Osteoblast (primary cell): Measurements from ENCODE around the gene SGCE. TPM values are rescaled to one million over a fixed set of nuclear protein-coding genes. Genes with fewer than 3 reads are reported as not detected.

Experiments
- DNase-seq: peaks from one replicate; pipeline ENCODE4 v3.0.0; 2011; ENCODE audit warnings: low spot score, mixed read lengths; ENCODE audit not compliant: insufficient read length; ENCODE audit errors: missing footprints
- H2AFZ ChIP-seq: 2 replicates; pipeline ENCODE4 v1.6.0; 2011; ENCODE audit warnings: mild to moderate bottlenecking, low read length
- H3K27ac ChIP-seq: 2 replicates; pipeline ENCODE4 v1.5.1; 2011; ENCODE audit warnings: mild to moderate bottlenecking, low read depth, low read length, moderate library complexity
- H3K27me3 ChIP-seq: 2 replicates; pipeline ENCODE4 v1.6.0; 2012; ENCODE audit warnings: mild to moderate bottlenecking, control low read depth, inconsistent platforms, low read length, moderate library complexity; ENCODE audit not compliant: insufficient read depth
- H3K36me3 ChIP-seq: 2 replicates; pipeline ENCODE4 v1.5.1; 2011; ENCODE audit warnings: mild to moderate bottlenecking, low read length, control low read depth, moderate library complexity; ENCODE audit not compliant: insufficient read depth
- H3K4me1 ChIP-seq: 2 replicates; pipeline ENCODE4 v1.5.1; 2011; ENCODE audit warnings: mild to moderate bottlenecking, low read length, control low read depth, moderate library complexity; ENCODE audit not compliant: insufficient read depth
- H3K4me2 ChIP-seq: 2 replicates; pipeline ENCODE4 v1.6.0; 2011; ENCODE audit warnings: mild to moderate bottlenecking, low read length; ENCODE audit not compliant: insufficient read depth
- H3K4me3 ChIP-seq: fragments of 200-600 bp; sonication (generic); 3 replicates; pipeline ENCODE4 v1.5.1; 2012; ENCODE audit warnings: mild to moderate bottlenecking, low read length, inconsistent platforms; ENCODE audit not compliant: insufficient read depth
- H3K79me2 ChIP-seq: 2 replicates; pipeline ENCODE4 v1.6.0; 2012; ENCODE audit warnings: mild to moderate bottlenecking, low read length, control low read depth, inconsistent platforms; ENCODE audit not compliant: insufficient read depth
- H3K9me3 ChIP-seq: 2 replicates; pipeline ENCODE4 v1.5.1; 2011; ENCODE audit warnings: low read depth, low read length, control low read depth
- H4K20me1 ChIP-seq: 2 replicates; pipeline ENCODE4 v1.6.0; 2012; ENCODE audit warnings: mild to moderate bottlenecking, low read length, control low read depth; ENCODE audit not compliant: insufficient read depth
- CTCF ChIP-seq: IDR thresholded peaks from 2 replicates; pipeline ENCODE4 v1.5.1; 2011; ENCODE audit warnings: mild to moderate bottlenecking, low read depth, low read length, moderate library complexity; ENCODE audit errors: extremely low read depth
- total RNA-seq: library from RNA; depleted of rRNA; stranded (reverse); fragments of >200 nt; gene quantifications from 2 replicates; pipeline ENCODE4 v1.2.3, GENCODE V29; 2012

SGCE gene
- total RNA-seq, 1 donor, result 60.8 TPM

DNA sequence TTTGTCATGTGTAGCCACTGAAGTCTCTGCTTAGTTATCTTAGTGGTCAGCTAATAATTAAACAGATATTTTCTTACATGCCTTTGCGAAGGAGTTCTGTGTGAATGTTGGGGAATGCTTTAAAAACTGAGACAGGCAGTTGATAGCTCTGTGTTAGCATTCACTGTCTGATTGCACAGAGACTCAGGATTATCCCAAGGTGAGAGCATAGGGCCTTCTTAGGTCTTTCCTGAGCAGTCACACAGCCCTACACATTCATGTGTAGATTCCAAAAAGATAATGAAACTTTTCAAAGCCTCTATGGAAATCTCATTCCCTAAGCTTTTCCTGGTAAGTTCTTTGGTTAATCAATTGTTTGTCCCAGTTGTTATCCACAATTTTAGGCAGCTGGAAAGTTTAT is 78.6 kb downstream of the SGCE start:
- Histone ChIP-seq H3K4me1 (no peaks in the 10 kb centered on the region), H3K79me2 (no peaks in the 10 kb centered on the region), H3K4me2 (no peak overlapping the region), H3K36me3 (no peaks in the 10 kb centered on the region), H3K27ac (no peak overlapping the region), H3K4me3 (no peak overlapping the region), H4K20me1 (no peaks in the 10 kb centered on the region), H3K27me3 (no peaks in the 10 kb centered on the region), H3K9me3 (no peaks in the 10 kb centered on the region), H2AFZ (no peak overlapping the region)
- no peak for DNase-seq
- TF ChIP-seq CTCF, result no peak

DNA sequence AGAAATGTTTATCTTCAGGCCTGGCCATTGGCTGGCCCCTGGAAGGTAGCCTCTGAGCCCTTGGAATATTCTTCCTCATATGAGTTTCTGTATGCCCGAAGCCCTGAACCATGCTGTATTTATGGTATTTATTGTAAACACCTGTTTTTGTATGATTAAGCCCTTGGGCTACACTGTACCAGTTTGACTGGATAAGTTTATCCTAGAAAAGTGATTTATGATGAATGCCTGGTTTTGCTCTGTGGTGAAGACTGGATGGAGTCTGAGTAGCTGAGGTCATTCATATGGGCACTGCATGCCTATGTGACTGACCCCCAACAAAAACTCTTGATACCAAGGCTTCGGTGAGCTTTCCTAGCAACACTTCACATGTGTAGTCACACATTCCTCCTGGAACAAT is 79.6 kb downstream of the SGCE start:
- H3K27me3 ChIP-seq, result no peaks in the 10 kb centered on the region
- DNase-seq, result no peak
- no peak overlapping the region for H3K27ac ChIP-seq
- H4K20me1 ChIP-seq, result no peaks in the 10 kb centered on the region
- no peaks in the 10 kb centered on the region for H3K79me2 ChIP-seq
- H3K9me3 ChIP-seq, result no peaks in the 10 kb centered on the region
- H3K4me2 ChIP-seq, result no peak overlapping the region
- H3K36me3 ChIP-seq, result no peaks in the 10 kb centered on the region
- no peak overlapping the region for H2AFZ ChIP-seq
- no peak overlapping the region for H3K4me3 ChIP-seq
- H3K4me1 ChIP-seq, result no peaks in the 10 kb centered on the region
- no peak for TF ChIP-seq CTCF

- Histone ChIP-seq H3K4me2 (no peak overlapping the region), H3K36me3 (no peaks in the 10 kb centered on the region), H3K9me3 (no peaks in the 10 kb centered on the region), H3K4me3 (no peak overlapping the region), H2AFZ (no peak overlapping the region), H3K27me3 (no peaks in the 10 kb centered on the region), H4K20me1 (no peaks in the 10 kb centered on the region), H3K27ac (no peak overlapping the region), H3K4me1 (no peaks in the 10 kb centered on the region), H3K79me2 (no peaks in the 10 kb centered on the region)
- DNase-seq, result no peak
- no peak for TF ChIP-seq CTCF
These were observed 80.3 kb downstream of the SGCE start for GRCh38 chr7:94575646-94576045.

- no peaks in the 10 kb centered on the region for H4K20me1 ChIP-seq
- H3K9me3 ChIP-seq, result no peaks in the 10 kb centered on the region
- H3K27ac ChIP-seq, result no peak overlapping the region
- H3K4me1 ChIP-seq, result no peaks in the 10 kb centered on the region
- H2AFZ ChIP-seq, result no peak overlapping the region
- no peak overlapping the region for H3K4me3 ChIP-seq
- TF ChIP-seq CTCF, result no peak
- H3K27me3 ChIP-seq, result no peaks in the 10 kb centered on the region
- H3K36me3 ChIP-seq, result no peaks in the 10 kb centered on the region
- no peak for DNase-seq
- no peak overlapping the region for H3K4me2 ChIP-seq
- no peaks in the 10 kb centered on the region for H3K79me2 ChIP-seq
These were observed 84.1 kb downstream of the SGCE start for GRCh38 chr7:94571816-94572215.
